Measurements from ENCODE around the gene PPP6R3. TPM values are rescaled to one million over a fixed set of nuclear protein-coding genes. Genes with fewer than 3 reads are reported as not detected.

PPP6R3 gene
- total and polyA plus RNA-seq, 2 experiments from 2014 or later: 31.5 to 108 TPM

GRCh38 chr11:68480193-68480592 is 19.6 kb downstream of the PPP6R3 start:
- H3K4me1 ChIP-seq (ENCODE audit: insufficient read depth): peaks cover 4% of the 10 kb centered on the region
- H3K27me3 ChIP-seq: no peaks in the 10 kb centered on the region
- no peaks in the 10 kb centered on the region for H3K9me2 ChIP-seq (replicated peaks; ENCODE audit: insufficient read depth)
- no peak overlapping the region for H3K4me2 ChIP-seq
- H3K9me3 ChIP-seq (ENCODE audit: low read depth): no peaks in the 10 kb centered on the region
- no peaks in the 10 kb centered on the region for H3K36me3 ChIP-seq (replicated peaks; ENCODE audit: insufficient read depth, low read depth)
- TF ChIP-seq EZH2 (IDR thresholded peaks at IDR 0.05; ENCODE audit: borderline replicate concordance): no peak
- no peak for TF ChIP-seq EZH2phosphoT487 (IDR thresholded peaks at IDR 0.05; ENCODE audit: low read depth, severe bottlenecking, unreplicated experiment)
- TF ChIP-seq CTCF (IDR thresholded peaks at IDR 0.05; ENCODE audit: poor library complexity): no peak
- 93% methylated on average over 2 of the region's 2 CpGs for WGBS (ENCODE audit: low lambda C conversion rate, missing lambda C conversion rate)
- H4K20me1 ChIP-seq (ENCODE audit: insufficient read depth, poor library complexity, severe bottlenecking): peaks cover 86% of the 10 kb centered on the region
- H3K4me3 ChIP-seq: no peak overlapping the region
- peaks cover 94% of the 10 kb centered on the region for H3K79me2 ChIP-seq
- no peak for DNase-seq (ENCODE audit: low spot score)
- H2AFZ ChIP-seq: no peak overlapping the region
- H3K27ac ChIP-seq: no peak overlapping the region

- Histone ChIP-seq H3K36me3 (replicated peaks; ENCODE audit: insufficient read depth, low read depth) (no peaks in the 10 kb centered on the region), H3K9me3 (ENCODE audit: low read depth) (no peaks in the 10 kb centered on the region), H3K79me2 (peaks cover 100% of the 10 kb centered on the region), H3K4me3 (no peak overlapping the region), H3K9me2 (replicated peaks; ENCODE audit: insufficient read depth) (no peaks in the 10 kb centered on the region), H3K27me3 (no peaks in the 10 kb centered on the region), H3K4me2 (no peak overlapping the region), H4K20me1 (ENCODE audit: insufficient read depth, poor library complexity, severe bottlenecking) (peaks cover 93% of the 10 kb centered on the region), H3K4me1 (ENCODE audit: insufficient read depth) (peaks cover 4% of the 10 kb centered on the region), H3K27ac (peak overlapping the region; percentile 8), H2AFZ (no peak overlapping the region)
- DNase-seq (ENCODE audit: low spot score): no peak
- TF ChIP-seq EZH2 (IDR thresholded peaks at IDR 0.05; ENCODE audit: borderline replicate concordance): no peak
- no peak for TF ChIP-seq CTCF (IDR thresholded peaks at IDR 0.05; ENCODE audit: poor library complexity)
- no peak for TF ChIP-seq EZH2phosphoT487 (IDR thresholded peaks at IDR 0.05; ENCODE audit: low read depth, severe bottlenecking, unreplicated experiment)
- WGBS (ENCODE audit: low lambda C conversion rate, missing lambda C conversion rate): 63% methylated on average over 3 of the region's 3 CpGs
These were observed 20.4 kb downstream of the PPP6R3 start for GRCh38 chr11:68480852-68481510.

- DNase-seq (ENCODE audit: low spot score): no peak
- Histone ChIP-seq H3K27ac (peak overlapping the region; percentile 8), H3K4me3 (no peak overlapping the region), H3K79me2 (peaks cover 100% of the 10 kb centered on the region), H3K36me3 (replicated peaks; ENCODE audit: insufficient read depth, low read depth) (no peaks in the 10 kb centered on the region), H3K9me3 (ENCODE audit: low read depth) (no peaks in the 10 kb centered on the region), H3K4me1 (ENCODE audit: insufficient read depth) (peaks cover 4% of the 10 kb centered on the region), H3K27me3 (no peaks in the 10 kb centered on the region), H3K4me2 (no peak overlapping the region), H3K9me2 (replicated peaks; ENCODE audit: insufficient read depth) (no peaks in the 10 kb centered on the region), H4K20me1 (ENCODE audit: insufficient read depth, poor library complexity, severe bottlenecking) (peaks cover 99% of the 10 kb centered on the region), H2AFZ (no peak overlapping the region)
- TF ChIP-seq EZH2phosphoT487 (IDR thresholded peaks at IDR 0.05; ENCODE audit: low read depth, severe bottlenecking, unreplicated experiment): no peak
- TF ChIP-seq EZH2 (IDR thresholded peaks at IDR 0.05; ENCODE audit: borderline replicate concordance): no peak
- TF ChIP-seq CTCF (IDR thresholded peaks at IDR 0.05; ENCODE audit: poor library complexity): no peak
- WGBS (ENCODE audit: low lambda C conversion rate, missing lambda C conversion rate): 76% methylated on average over 6 of the region's 6 CpGs
These were observed 21.2 kb downstream of the PPP6R3 start for GRCh38 chr11:68481579-68482240.
